GM23248 (cell line): ENCODE measurements around the gene RGR. TPM values are rescaled to one million over a fixed set of nuclear protein-coding genes. Genes with fewer than 3 reads are reported as not detected.
A peak's percentile ranks its signal among the peaks of the same experiment; 100 is the strongest.

Source experiments
- DNase-seq: peaks from one replicate; pipeline ENCODE4 v3.0.0-alpha.2; 2015
- H2AFZ ChIP-seq: fragments of 200-600 bp; sonication (generic); 2 replicates; pipeline ENCODE4 v1.6.1; 2016; ENCODE audit warnings: antibody characterized with exemption
- H3F3A ChIP-seq: fragments of 200-600 bp; sonication (generic); 2 replicates; pipeline ENCODE4 v1.6.1; 2016; ENCODE audit warnings: mild to moderate bottlenecking, antibody characterized with exemption, mixed run types; ENCODE audit not compliant: insufficient read depth
- H3K27ac ChIP-seq: fragments of 200-600 bp; sonication (generic); 2 replicates; pipeline ENCODE4 v1.5.1; 2016; ENCODE audit warnings: mild to moderate bottlenecking
- H3K27me3 ChIP-seq: fragments of 200-600 bp; sonication (generic); replicated peaks from 2 replicates; pipeline ENCODE4 v1.6.1; 2016; ENCODE audit warnings: mild to moderate bottlenecking; ENCODE audit not compliant: insufficient read depth
- H3K36me3 ChIP-seq: fragments of 200-600 bp; sonication (generic); 2 replicates; pipeline ENCODE4 v1.6.1; 2016; ENCODE audit warnings: low read depth, mild to moderate bottlenecking
- H3K4me1 ChIP-seq: fragments of 200-600 bp; sonication (generic); 2 replicates; pipeline ENCODE4 v1.6.1; 2016; ENCODE audit warnings: mild to moderate bottlenecking; ENCODE audit not compliant: insufficient read depth
- H3K4me2 ChIP-seq: fragments of 200-600 bp; sonication (generic); one replicate; pipeline ENCODE4 v1.6.1; 2016; ENCODE audit warnings: mild to moderate bottlenecking; ENCODE audit not compliant: unreplicated experiment
- H3K4me3 ChIP-seq: fragments of 200-600 bp; sonication (generic); 2 replicates; pipeline ENCODE4 v1.5.1; 2016; ENCODE audit warnings: mild to moderate bottlenecking
- H3K79me2 ChIP-seq: fragments of 200-600 bp; sonication (generic); 2 replicates; pipeline ENCODE4 v1.6.1; 2016; ENCODE audit warnings: mild to moderate bottlenecking; ENCODE audit not compliant: insufficient read depth
- H3K9ac ChIP-seq: fragments of 200-600 bp; sonication (generic); 2 replicates; pipeline ENCODE4 v1.6.1; 2016; ENCODE audit warnings: mild to moderate bottlenecking
- H3K9me2 ChIP-seq: fragments of 200-600 bp; sonication (generic); 2 replicates; pipeline ENCODE4 v1.6.1; 2016; ENCODE audit warnings: mixed run types, mild to moderate bottlenecking, moderate library complexity; ENCODE audit not compliant: insufficient read depth
- H3K9me3 ChIP-seq: fragments of 200-600 bp; sonication (generic); one replicate; pipeline ENCODE4 v1.6.1; 2017; ENCODE audit warnings: low read depth
- H4K20me1 ChIP-seq: fragments of 200-600 bp; sonication (generic); 2 replicates; pipeline ENCODE4 v1.6.0; 2016; ENCODE audit not compliant: insufficient read depth
- EZH2 ChIP-seq: fragments of 200-600 bp; sonication (generic); IDR thresholded peaks from 2 replicates; pipeline ENCODE4 v1.6.1; 2018; ENCODE audit warnings: antibody characterized with exemption, mild to moderate bottlenecking; ENCODE audit not compliant: insufficient read depth, poor library complexity, severe bottlenecking
- EZH2phosphoT487 ChIP-seq: fragments of 200-600 bp; sonication (generic); IDR thresholded peaks from 2 replicates; pipeline ENCODE4 v1.6.1; 2018; ENCODE audit warnings: antibody characterized with exemption, moderate library complexity, mild to moderate bottlenecking, low read depth; ENCODE audit not compliant: insufficient read depth
- WGBS, 2 experiments: methylation state at CpG; one replicate each; pipeline ENCODE4 v1.1.6; 2015 to 2017; ENCODE audit warnings: low lambda C conversion rate in 2 of 2, low coverage in 1 of 2; ENCODE audit errors: missing lambda C conversion rate in 2 of 2; 5-methylcytosine and 5-hydroxymethylcytosine counted together
- in situ Hi-C: fragments of 300-500 bp; cut with MboI; formaldehyde crosslinking; loops from 2 replicates; pipeline ENCODE4 v1.15.0; 2020
- polyA plus RNA-seq: library from polyadenylated mRNA; unstranded; fragments of >200 nt; fragmentation: Nextera tagmentation; extraction: Ambion mirVana; gene quantifications from 2 replicates; pipeline ENCODE4 v1.2.1, GENCODE V29; 2016
- total RNA-seq: library from RNA; depleted of rRNA; stranded (reverse); fragments of >200 nt; shearing (Covaris generic); gene quantifications from 2 replicates; pipeline ENCODE4 v1.2.3, GENCODE V29; 2014

Gene RGR
- total and polyA plus RNA-seq, 2 experiments from 2014 or later: not detected

GRCh38 chr10:84262190-84262956 is 17.5 kb downstream of the RGR start:
- Histone ChIP-seq H3K4me3 (no peak overlapping the region), H3K4me1 (0 out of 2 replicates have a peak, but pooled peaks cover under 1% of the 10 kb centered on the region), H3K9ac (no peak overlapping the region), H4K20me1 (no peaks in the 10 kb centered on the region), H3K4me2 (no peak overlapping the region), H3K9me2 (no peaks in the 10 kb centered on the region), H3K27ac (no peak overlapping the region), H3F3A (no peaks in the 10 kb centered on the region), H3K9me3 (no peaks in the 10 kb centered on the region), H2AFZ (no peak overlapping the region), H3K79me2 (no peaks in the 10 kb centered on the region), H3K27me3 (no peaks in the 10 kb centered on the region; the same call in 1 of the 2 replicates), H3K36me3 (no peaks in the 10 kb centered on the region)
- in situ Hi-C loops: loop anchor here (5.0 kb wide), 1 partner anchor 280 kb away; no protein-coding TSS in a partner anchor
- TF ChIP-seq EZH2: no peak
- TF ChIP-seq EZH2phosphoT487: no peak
- DNase-seq: no peak
- WGBS, 2 experiments: 65 to 67% methylated on average over 13 of the region's 13 CpGs

DNA sequence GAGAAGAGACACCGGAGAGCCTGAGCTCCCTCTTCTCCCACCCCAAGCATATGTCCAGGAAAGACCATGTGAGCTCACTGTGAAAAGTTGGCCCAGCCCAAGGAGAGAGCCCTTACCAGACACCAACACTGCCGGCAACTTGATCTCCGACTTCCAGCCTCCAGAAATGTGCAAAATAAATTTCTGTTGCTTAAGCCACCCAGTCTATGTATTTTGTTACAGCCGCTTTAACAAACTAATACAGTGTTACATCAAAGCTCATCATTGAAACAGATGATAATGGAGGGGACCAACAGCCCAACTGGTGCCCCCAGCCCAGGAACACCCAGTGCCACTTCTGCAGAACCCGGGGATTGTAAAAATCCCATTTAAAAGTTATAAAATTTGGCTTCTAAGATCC is 18.9 kb downstream of the RGR start:
- H3K9ac ChIP-seq: no peak overlapping the region
- H3K79me2 ChIP-seq: no peaks in the 10 kb centered on the region
- H4K20me1 ChIP-seq: no peaks in the 10 kb centered on the region
- no peaks in the 10 kb centered on the region for H3K36me3 ChIP-seq
- in situ Hi-C loops: loop anchor here (5.0 kb wide), 1 partner anchor 279 kb away; no protein-coding TSS in a partner anchor
- WGBS, 2 experiments: 38 to 46% methylated on average over 5 of the region's 5 CpGs
- H3K27ac ChIP-seq: no peak overlapping the region
- H3K4me2 ChIP-seq: no peak overlapping the region
- no peak for DNase-seq
- peaks cover under 1% of the 10 kb centered on the region; the same call in 1 of the 2 replicates for H3F3A ChIP-seq
- no peak overlapping the region for H3K4me3 ChIP-seq
- no peaks in the 10 kb centered on the region for H3K9me3 ChIP-seq
- H2AFZ ChIP-seq: no peak overlapping the region
- H3K9me2 ChIP-seq: no peaks in the 10 kb centered on the region
- H3K27me3 ChIP-seq: no peaks in the 10 kb centered on the region; the same call in 1 of the 2 replicates
- TF ChIP-seq EZH2phosphoT487: no peak
- TF ChIP-seq EZH2: no peak
- H3K4me1 ChIP-seq: peaks cover 7% of the 10 kb centered on the region; the same call in 1 of the 2 replicates

GRCh38 chr10:84264611-84265141 is 19.8 kb downstream of the RGR start:
- in situ Hi-C loops: loop anchor here (5.0 kb wide), 1 partner anchor 278 kb away; no protein-coding TSS in a partner anchor
- Histone ChIP-seq H3K9ac (no peak overlapping the region), H2AFZ (0 out of 2 replicates have a peak overlapping the region, but pooled peaks have one; percentile 53), H3K4me3 (no peak overlapping the region), H3F3A (peaks cover 10% of the 10 kb centered on the region), H3K79me2 (no peaks in the 10 kb centered on the region), H3K36me3 (no peaks in the 10 kb centered on the region), H4K20me1 (no peaks in the 10 kb centered on the region), H3K4me1 (peaks cover 12% of the 10 kb centered on the region), H3K9me3 (no peaks in the 10 kb centered on the region), H3K9me2 (no peaks in the 10 kb centered on the region), H3K27ac (no peak overlapping the region), H3K4me2 (no peak overlapping the region), H3K27me3 (no peaks in the 10 kb centered on the region; the same call in 1 of the 2 replicates)
- no peak for TF ChIP-seq EZH2
- no peak for TF ChIP-seq EZH2phosphoT487
- 0 to 4% methylated on average over 11 of the region's 11 CpGs for WGBS, 2 experiments
- DNase-seq: peak; percentile 77

GRCh38 chr10:84265418-84265817 is 20.6 kb downstream of the RGR start:
- no peak overlapping the region for H3K27ac ChIP-seq
- H3K27me3 ChIP-seq: no peaks in the 10 kb centered on the region; the same call in 1 of the 2 replicates
- H4K20me1 ChIP-seq: no peaks in the 10 kb centered on the region
- H3F3A ChIP-seq: peaks cover 17% of the 10 kb centered on the region
- no peak overlapping the region for H3K4me3 ChIP-seq
- H3K4me2 ChIP-seq: no peak overlapping the region
- in situ Hi-C loops: no loop called here
- H3K36me3 ChIP-seq: no peaks in the 10 kb centered on the region
- WGBS, 2 experiments: 61 to 65% methylated on average over 4 of the region's 4 CpGs
- DNase-seq: no peak
- H3K4me1 ChIP-seq: peaks cover 18% of the 10 kb centered on the region
- H3K9ac ChIP-seq: no peak overlapping the region
- H3K79me2 ChIP-seq: no peaks in the 10 kb centered on the region
- H2AFZ ChIP-seq: no peak overlapping the region
- H3K9me2 ChIP-seq: no peaks in the 10 kb centered on the region
- TF ChIP-seq EZH2 (no peak), EZH2phosphoT487 (no peak)
- no peaks in the 10 kb centered on the region for H3K9me3 ChIP-seq
